Skeletal muscle cell (primary cell): ENCODE results near the gene FCRL3.

Experiments used
- DNase-seq: peaks from one replicate; pipeline ENCODE4 v3.0.0-alpha.2; 2010; ENCODE audit warnings: low read depth
- H3K4me3 ChIP-seq: 2 replicates; pipeline ENCODE4 v1.5.1; 2011; ENCODE audit warnings: low read depth, mild to moderate bottlenecking, control low read depth, low read length, moderate library complexity

Gene FCRL3

DNA sequence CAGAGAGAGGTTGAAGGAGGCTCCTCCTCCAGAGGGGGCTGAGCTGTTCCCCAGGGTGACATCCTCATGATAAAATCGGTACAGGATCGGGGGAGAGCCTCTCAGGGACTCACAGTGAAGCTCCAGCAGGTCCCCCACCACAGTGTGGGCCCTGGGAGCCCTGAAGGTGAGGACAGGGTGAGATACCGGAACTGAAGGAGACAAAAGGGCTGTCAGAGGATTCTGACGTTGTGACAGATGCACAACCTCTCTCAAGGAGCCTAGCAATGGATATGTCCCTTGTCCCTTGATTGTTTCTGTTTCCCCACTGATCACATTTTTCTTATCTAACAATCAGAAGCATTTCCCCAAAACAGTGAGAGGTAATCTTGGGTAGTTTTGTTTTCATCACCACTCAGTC is 5.2 kb downstream of the FCRL3 start:
- no peak overlapping the region for H3K4me3 ChIP-seq
- DNase-seq: no peak

DNA sequence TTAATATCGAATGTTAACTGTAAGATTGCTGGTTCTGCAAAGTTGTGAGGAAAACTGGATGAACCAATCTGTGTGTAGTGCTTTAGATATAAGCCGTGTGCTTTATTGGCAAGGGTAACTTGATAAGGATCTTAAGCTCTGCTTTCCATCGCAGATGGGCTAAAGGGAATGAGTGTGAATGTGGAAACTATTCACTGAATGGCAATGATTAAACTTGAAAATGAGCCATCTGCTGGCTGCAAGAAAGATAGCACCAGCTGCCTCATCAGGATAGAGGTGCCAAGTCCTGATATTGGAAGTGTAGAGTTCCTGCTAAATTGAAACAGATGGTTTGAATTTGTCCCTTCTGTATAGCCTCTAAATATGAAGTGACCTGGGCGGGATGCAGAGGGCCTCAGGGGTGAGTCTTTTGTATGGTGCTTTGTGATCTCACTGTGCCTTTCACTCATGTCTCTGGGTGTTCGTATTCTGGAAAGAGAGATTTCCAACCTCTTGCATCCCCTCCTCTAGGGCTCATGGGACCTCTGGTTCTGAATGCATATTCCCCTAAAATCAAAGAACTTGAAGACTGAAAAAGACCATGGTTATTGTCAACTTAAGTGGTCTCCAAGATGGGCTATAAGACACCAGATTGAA is 9.2 kb downstream of the FCRL3 start:
- H3K4me3 ChIP-seq: no peak overlapping the region
- DNase-seq: no peak

GRCh38 chr1:157682710-157683437 is 17.7 kb downstream of the FCRL3 start:
- no peak for DNase-seq
- no peak overlapping the region for H3K4me3 ChIP-seq

- H3K4me3 ChIP-seq: no peak overlapping the region
- no peak for DNase-seq
These were observed 21.8 kb downstream of the FCRL3 start for GRCh38 chr1:157678721-157679120.

DNA sequence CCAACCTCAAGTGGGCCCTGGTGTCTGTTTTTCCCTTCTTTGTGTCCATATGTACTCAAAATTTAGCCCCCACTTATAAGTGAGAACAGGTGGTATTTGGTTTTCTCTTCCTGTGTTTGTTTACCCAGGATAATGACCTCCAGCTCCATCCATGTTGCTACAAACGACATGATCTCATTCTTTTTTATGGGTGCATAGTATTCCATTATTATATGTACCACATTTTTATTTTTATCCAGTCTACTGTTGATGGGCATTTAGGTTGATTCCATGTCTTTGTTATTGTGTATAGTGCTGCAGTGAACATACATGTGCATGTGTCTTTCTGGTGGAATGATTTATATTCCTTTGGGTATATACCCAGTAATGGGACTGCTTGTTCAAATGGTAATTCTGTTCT is 27.6 kb downstream of the FCRL3 start:
- DNase-seq: no peak
- no peak overlapping the region for H3K4me3 ChIP-seq

DNA sequence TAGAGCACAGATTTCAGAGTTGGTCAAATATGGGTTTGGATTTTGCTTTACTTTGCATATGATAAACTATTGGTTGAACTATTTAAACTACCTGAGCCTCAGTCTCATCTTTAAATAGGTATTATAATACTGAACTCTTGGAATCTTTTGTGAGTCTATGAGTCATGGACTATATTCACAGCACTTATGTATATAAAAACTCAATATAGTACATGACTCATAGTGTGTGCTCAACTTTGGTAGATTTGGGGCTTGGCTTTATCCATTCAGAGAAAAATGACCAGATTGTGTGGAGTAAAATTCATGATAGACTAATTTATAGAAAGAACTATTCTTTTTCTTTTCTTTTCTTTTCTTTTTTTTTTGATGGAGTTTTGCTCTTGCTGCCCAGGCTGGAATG is 28.7 kb downstream of the FCRL3 start:
- no peak overlapping the region for H3K4me3 ChIP-seq
- DNase-seq: no peak

DNA sequence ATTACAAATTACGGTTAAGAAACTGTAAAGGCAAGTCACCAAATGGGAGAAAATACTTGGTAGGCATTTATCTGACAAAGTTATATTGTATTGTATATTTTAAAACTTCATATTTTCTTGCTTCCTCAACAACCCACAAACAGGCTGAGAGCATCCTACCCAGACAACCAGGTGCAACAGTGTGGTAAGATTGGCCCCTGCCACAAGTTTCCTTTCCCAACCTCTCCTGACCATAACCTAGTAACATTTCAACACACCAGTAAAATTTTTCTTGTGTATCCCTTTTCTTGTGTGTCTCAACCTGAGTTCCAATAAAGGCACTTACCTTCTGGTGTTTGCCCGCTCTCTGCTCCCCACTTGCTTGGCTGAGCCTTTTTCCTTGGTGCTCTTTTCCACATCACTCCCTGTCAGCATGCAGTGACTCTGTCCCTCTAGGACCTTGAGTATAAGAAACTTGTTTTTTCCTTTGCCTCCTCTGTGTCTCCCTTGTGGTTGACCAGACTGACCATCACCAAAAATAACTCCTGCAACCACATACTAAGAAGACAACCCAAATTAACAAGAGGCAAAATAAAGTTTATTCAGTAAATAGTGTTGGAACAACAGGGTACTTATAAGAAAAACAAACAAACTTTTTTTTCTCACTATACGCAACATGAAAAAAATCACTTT is 40.9 kb downstream of the FCRL3 start:
- no peak overlapping the region for H3K4me3 ChIP-seq
- DNase-seq: no peak

DNA sequence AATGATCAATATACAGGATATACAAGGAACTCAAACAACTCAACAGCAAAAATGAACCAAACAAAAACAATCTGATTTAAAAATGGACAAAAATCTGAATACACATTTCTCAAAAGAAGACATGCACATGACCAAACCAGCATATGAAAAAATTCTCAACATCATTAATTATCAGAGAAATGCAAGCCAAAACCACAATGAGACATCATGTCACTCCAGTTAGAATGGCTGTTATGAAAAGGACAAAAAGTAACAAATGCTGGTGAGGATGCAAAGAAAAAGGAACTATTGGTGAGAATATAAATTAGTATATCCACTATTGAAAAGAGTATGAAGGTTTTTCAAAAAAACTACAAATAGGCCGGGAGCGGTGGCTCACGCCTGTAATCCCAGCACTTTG is 42.0 kb downstream of the FCRL3 start:
- no peak for DNase-seq
- no peak overlapping the region for H3K4me3 ChIP-seq

- no peak overlapping the region for H3K4me3 ChIP-seq
- no peak for DNase-seq
These were observed 47.1 kb downstream of the FCRL3 start for GRCh38 chr1:157653494-157653873.

GRCh38 chr1:157652859-157653493 is 47.6 kb downstream of the FCRL3 start:
- no peak for DNase-seq
- H3K4me3 ChIP-seq: no peak overlapping the region

DNA sequence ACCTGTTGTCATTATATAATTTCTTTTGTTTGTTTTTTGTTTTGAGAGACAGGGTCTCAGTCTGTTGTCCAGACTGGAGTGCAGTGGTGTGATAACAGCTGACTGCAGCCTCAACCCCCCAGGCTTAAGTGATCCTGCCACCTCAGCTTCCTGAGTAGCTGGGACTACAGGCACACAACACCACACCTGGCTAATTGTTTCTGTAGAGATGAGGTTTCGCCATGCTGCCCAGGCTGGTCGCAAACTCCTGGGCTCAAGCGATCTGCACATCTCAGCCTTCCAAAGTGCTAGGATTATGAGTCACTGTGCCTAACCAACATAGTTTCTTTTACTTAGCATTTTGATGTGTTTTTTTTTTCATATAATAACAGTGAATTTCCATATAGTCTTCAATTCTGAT is 52.3 kb downstream of the FCRL3 start:
- no peak overlapping the region for H3K4me3 ChIP-seq
- no peak for DNase-seq

DNA sequence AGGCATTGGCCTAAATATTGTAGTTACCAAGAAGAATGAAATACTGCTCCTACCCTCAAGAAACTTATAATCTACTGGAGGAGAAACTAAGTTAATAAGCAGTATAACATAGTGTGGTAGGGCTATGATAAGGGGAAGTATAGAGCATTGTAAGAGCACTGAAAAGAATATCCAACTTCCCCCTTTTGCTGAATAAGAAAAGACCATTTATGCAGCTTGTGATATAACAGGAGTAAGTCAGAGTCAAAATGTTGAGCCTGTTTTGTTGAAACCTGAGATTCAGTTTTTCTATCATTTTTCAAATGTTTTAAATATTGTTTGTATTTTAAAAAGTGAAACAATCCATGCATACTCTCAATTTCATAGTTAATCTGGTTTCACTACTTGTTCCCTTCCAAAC is 54.4 kb downstream of the FCRL3 start:
- H3K4me3 ChIP-seq: no peak overlapping the region
- DNase-seq: no peak

- H3K4me3 ChIP-seq: no peak overlapping the region
- no peak for DNase-seq
These were observed 59.4 kb downstream of the FCRL3 start for GRCh38 chr1:157641177-157641576.

- H3K4me3 ChIP-seq: no peak overlapping the region
- DNase-seq: no peak
These were observed 60.8 kb downstream of the FCRL3 start for GRCh38 chr1:157639800-157640199.

DNA sequence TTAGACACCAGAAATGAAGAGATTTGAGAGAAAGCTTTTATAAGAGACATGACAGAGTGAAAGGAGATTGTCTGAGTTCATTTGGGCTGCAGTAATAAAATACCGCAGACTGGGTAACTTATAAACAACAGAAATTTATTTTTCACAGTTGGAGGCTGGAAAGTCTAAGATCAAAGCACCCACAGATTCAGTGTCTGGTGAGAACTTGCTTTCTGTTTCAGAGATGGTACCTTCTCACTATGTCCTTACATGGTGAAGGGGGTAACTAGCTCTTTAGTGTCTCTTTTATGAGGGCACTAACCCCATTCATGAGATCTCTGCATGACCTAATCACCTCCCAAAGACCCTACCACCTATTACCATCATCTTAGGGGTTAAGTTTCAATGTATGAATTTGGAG is 71.8 kb downstream of the FCRL3 start:
- no peak for DNase-seq
- no peak overlapping the region for H3K4me3 ChIP-seq
